ENCODE measurements around the gene TRIM9. TPM values are rescaled to one million over a fixed set of nuclear protein-coding genes. Genes with fewer than 3 reads are reported as not detected.

Gene TRIM9
- total RNA-seq, 4 donors from 2014 or later: 2.4 to 7.6 (median 3.4) TPM

DNA sequence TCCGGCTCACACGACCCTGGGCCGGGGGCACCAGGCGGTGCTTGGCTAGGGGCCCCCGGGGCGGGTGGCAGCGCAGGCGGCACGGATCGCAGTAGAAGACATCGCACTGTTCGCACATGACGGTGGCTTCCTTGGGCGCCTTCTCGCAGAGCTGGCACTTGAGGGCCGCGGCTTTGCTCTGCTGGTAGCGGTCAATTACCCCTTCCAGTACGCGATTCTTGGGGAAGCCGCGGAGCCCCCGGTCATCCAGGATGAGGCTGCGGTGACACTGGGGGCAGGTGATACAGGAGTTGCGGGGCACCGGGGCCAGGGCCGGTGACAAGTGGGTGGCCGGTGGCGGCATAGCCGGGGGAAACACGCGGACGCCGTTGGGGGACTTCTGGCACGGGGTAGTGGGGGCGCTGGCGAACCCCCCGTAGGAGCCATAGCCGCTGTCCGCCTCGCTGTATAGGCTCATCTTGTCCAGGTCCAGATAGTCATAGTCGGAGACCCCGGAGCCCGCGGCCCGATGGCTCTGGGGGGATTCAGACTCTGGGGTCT, 553 bp downstream of the TRIM9 start:
- H3K4me3 ChIP-seq: peak overlapping the region; percentile 59 to 73
- no peak for TF ChIP-seq POLR2A (IDR thresholded peaks at IDR 0.05)
- TF ChIP-seq, protein P1, sequence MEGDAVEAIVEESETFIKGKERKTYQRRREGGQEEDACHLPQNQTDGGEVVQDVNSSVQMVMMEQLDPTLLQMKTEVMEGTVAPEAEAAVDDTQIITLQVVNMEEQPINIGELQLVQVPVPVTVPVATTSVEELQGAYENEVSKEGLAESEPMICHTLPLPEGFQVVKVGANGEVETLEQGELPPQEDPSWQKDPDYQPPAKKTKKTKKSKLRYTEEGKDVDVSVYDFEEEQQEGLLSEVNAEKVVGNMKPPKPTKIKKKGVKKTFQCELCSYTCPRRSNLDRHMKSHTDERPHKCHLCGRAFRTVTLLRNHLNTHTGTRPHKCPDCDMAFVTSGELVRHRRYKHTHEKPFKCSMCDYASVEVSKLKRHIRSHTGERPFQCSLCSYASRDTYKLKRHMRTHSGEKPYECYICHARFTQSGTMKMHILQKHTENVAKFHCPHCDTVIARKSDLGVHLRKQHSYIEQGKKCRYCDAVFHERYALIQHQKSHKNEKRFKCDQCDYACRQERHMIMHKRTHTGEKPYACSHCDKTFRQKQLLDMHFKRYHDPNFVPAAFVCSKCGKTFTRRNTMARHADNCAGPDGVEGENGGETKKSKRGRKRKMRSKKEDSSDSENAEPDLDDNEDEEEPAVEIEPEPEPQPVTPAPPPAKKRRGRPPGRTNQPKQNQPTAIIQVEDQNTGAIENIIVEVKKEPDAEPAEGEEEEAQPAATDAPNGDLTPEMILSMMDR (IDR thresholded peaks at IDR 0.05): no peak
- H3K27me3 ChIP-seq: no peaks in the 10 kb centered on the region
- H3K9me3 ChIP-seq: no peaks in the 10 kb centered on the region
- intact Hi-C loops (cut with DNase I; ENCODE audit: low total_unique reads): no loop called here
- peak overlapping the region; percentile 70 to 90 for H3K27ac ChIP-seq
- H3K4me1 ChIP-seq: peaks cover 0 to 19% of the 10 kb centered on the region in 2 donors
- no peaks in the 10 kb centered on the region for H3K36me3 ChIP-seq
- no peak for DNase-seq

DNA sequence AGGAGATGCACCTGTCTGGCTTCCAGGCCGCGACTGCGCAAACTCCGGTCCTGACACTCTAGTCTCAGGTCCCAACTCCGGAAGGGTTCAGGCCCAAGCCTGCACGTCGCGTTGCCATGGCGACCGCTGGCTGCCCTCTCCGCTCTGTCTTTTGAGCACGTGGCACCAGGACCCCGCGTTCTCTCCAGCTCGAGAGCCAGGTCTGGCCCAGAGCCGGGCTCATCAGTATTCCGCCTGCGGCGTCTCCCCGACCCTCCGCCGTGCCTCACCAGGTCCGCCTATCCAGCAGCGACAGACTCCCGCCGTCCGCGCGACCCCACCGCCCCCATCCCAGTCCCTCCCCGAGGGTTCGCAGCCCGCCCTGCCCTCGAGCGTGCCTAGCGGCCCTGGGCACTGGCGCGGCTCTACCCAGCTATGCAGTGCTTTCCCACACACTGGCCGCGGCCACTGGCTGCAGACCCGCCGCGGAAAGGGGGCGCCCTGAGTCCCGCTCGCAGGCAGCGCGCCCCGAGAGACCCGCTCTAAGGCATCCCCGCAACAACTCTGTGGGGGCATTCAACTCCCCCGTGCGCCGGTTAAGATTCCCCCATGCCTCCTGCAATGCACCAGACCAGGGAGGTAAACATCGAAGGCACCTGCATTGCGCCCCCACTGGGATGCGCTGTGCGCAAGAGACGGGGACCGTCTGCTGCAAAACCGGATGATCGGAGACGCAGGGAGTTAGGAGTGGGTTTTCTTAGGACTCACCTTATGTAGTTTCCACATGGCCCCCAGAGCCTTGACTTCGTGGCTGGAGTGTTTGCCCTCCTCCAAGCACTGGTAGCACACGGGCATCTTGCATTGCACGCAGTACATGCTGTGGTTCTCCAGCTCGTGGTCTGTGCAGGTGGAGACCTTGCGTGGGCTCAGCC, 1.3 kb downstream of the TRIM9 start:
- Histone ChIP-seq H3K4me1 (peaks cover 0 to 19% of the 10 kb centered on the region in 2 donors), H3K9me3 (no peaks in the 10 kb centered on the region), H3K4me3 (peak overlapping the region; percentile 59 to 73), H3K27me3 (no peaks in the 10 kb centered on the region), H3K36me3 (no peaks in the 10 kb centered on the region), H3K27ac (peak overlapping the region; percentile 70 to 90)
- DNase-seq: peak; percentile 38 to 44
- intact Hi-C loops (cut with DNase I; ENCODE audit: low total_unique reads): no loop called here
- TF ChIP-seq, protein P1 (IDR thresholded peaks at IDR 0.05): peak in 3 of 4 experiments; percentile 7 to 51 (median 30)
- TF ChIP-seq POLR2A (IDR thresholded peaks at IDR 0.05): no peak

GRCh38 chr14:51092965-51093364, 1.9 kb downstream of the TRIM9 start:
- TF ChIP-seq, protein P1 (IDR thresholded peaks at IDR 0.05): no peak
- no peak for TF ChIP-seq POLR2A (IDR thresholded peaks at IDR 0.05)
- intact Hi-C loops (cut with DNase I; ENCODE audit: low total_unique reads): no loop called here

GRCh38 chr14:51089278-51089677, 5.6 kb downstream of the TRIM9 start:
- Histone ChIP-seq H3K4me1 (peaks cover 0 to 14% of the 10 kb centered on the region in 2 donors), H3K4me3 (no peak overlapping the region), H3K27ac (no peak overlapping the region), H3K36me3 (no peaks in the 10 kb centered on the region), H3K9me3 (no peaks in the 10 kb centered on the region), H3K27me3 (no peaks in the 10 kb centered on the region)
- intact Hi-C loops (cut with DNase I; ENCODE audit: low total_unique reads): no loop called here
- DNase-seq: no peak
- TF ChIP-seq POLR2A (IDR thresholded peaks at IDR 0.05): no peak
- TF ChIP-seq, protein P1 (IDR thresholded peaks at IDR 0.05): no peak

More at GRCh38 chr14:51092965-51093364, 1.9 kb downstream of the TRIM9 start:
- no peak overlapping the region for H3K27ac ChIP-seq
- H3K27me3 ChIP-seq: no peaks in the 10 kb centered on the region
- DNase-seq: no peak
- H3K9me3 ChIP-seq: no peaks in the 10 kb centered on the region
- H3K36me3 ChIP-seq: no peaks in the 10 kb centered on the region
- peak overlapping the region; percentile 59 to 73 for H3K4me3 ChIP-seq
- peaks cover 0 to 19% of the 10 kb centered on the region in 2 donors for H3K4me1 ChIP-seq

GRCh38 chr14:51087031-51087441, 7.9 kb downstream of the TRIM9 start:
- no peaks in the 10 kb centered on the region for H3K9me3 ChIP-seq
- H3K27me3 ChIP-seq: no peaks in the 10 kb centered on the region
- intact Hi-C loops (cut with DNase I; ENCODE audit: low total_unique reads): no loop called here
- H3K27ac ChIP-seq: peak overlapping the region in 1 of 2 donors; percentile 49
- H3K4me1 ChIP-seq: no peaks in the 10 kb centered on the region
- H3K4me3 ChIP-seq: no peak overlapping the region
- no peaks in the 10 kb centered on the region for H3K36me3 ChIP-seq
- TF ChIP-seq, protein P1 (IDR thresholded peaks at IDR 0.05): no peak
- TF ChIP-seq POLR2A (IDR thresholded peaks at IDR 0.05): no peak
- peak in 1 of 2 donors; percentile 51 for DNase-seq
